ENCODE results near the gene ICE2.

The ICE2 gene

GRCh38 chr15:60510006-60510405, 31.1 kb upstream of the ICE2 start:
- H3K4me1 Mint-ChIP-seq = peaks cover 63% of the 10 kb centered on the region
- no peak overlapping the region for H3K4me3 Mint-ChIP-seq
- no peaks in the 10 kb centered on the region for H3K27me3 Mint-ChIP-seq
- no peaks in the 10 kb centered on the region for H3K9me3 Mint-ChIP-seq
- ATAC-seq (no peak), DNase-seq (no peak)
- no peak overlapping the region for H3K27ac Mint-ChIP-seq

GRCh38 chr15:60509470-60509869, 30.5 kb upstream of the ICE2 start:
- Mint-ChIP-seq H3K9me3 (no peaks in the 10 kb centered on the region), H3K27ac (no peak overlapping the region), H3K4me3 (peak overlapping the region; percentile 10 to 31), H3K27me3 (no peaks in the 10 kb centered on the region), H3K4me1 (peaks cover 62% of the 10 kb centered on the region)
- DNase-seq (no peak), ATAC-seq (peak; percentile 41)

- DNase-seq = no peak
- no peaks in the 10 kb centered on the region for H3K9me3 Mint-ChIP-seq
- ATAC-seq = peak; percentile 74
- H3K27ac Mint-ChIP-seq = peak overlapping the region in 1 of 2 donors; percentile 22
- peaks cover 57% of the 10 kb centered on the region for H3K4me1 Mint-ChIP-seq
- H3K27me3 Mint-ChIP-seq = no peaks in the 10 kb centered on the region
- peak overlapping the region in 1 of 2 donors; percentile 13 for H3K4me3 Mint-ChIP-seq
Observed at GRCh38 chr15:60508442-60508841, 29.5 kb upstream of the ICE2 start.

GRCh38 chr15:60507596-60508424, 28.9 kb upstream of the ICE2 start:
- peaks cover 57% of the 10 kb centered on the region for H3K4me1 Mint-ChIP-seq
- H3K27ac Mint-ChIP-seq = peak overlapping the region; percentile 22 to 91
- peak overlapping the region; percentile 13 to 49 for H3K4me3 Mint-ChIP-seq
- peak; percentile 55 to 56 for DNase-seq
- no peaks in the 10 kb centered on the region for H3K27me3 Mint-ChIP-seq
- ATAC-seq = peak; percentile 74
- H3K9me3 Mint-ChIP-seq = no peaks in the 10 kb centered on the region

- H3K27ac Mint-ChIP-seq = no peak overlapping the region
- no peaks in the 10 kb centered on the region for H3K27me3 Mint-ChIP-seq
- peaks cover under 1% of the 10 kb centered on the region for H3K4me1 Mint-ChIP-seq
- H3K9me3 Mint-ChIP-seq = no peaks in the 10 kb centered on the region
- no peak overlapping the region for H3K4me3 Mint-ChIP-seq
- ATAC-seq = no peak
- no peak for DNase-seq
Observed at GRCh38 chr15:60496853-60497252, 17.9 kb upstream of the ICE2 start.

- Mint-ChIP-seq H3K4me3 (no peak overlapping the region), H3K27me3 (no peaks in the 10 kb centered on the region), H3K9me3 (no peaks in the 10 kb centered on the region), H3K4me1 (peaks cover 6% of the 10 kb centered on the region), H3K27ac (peak overlapping the region in 1 of 2 donors; percentile 64)
- ATAC-seq (no peak), DNase-seq (no peak)
Observed at GRCh38 chr15:60494108-60494507, 15.2 kb upstream of the ICE2 start.

- no peaks in the 10 kb centered on the region for H3K9me3 Mint-ChIP-seq
- H3K27ac Mint-ChIP-seq = no peak overlapping the region
Observed at GRCh38 chr15:60493166-60493565, 14.2 kb upstream of the ICE2 start.

GRCh38 chr15:60486742-60487141, 7.8 kb upstream of the ICE2 start:
- DNase-seq (no peak), ATAC-seq (no peak)
- Mint-ChIP-seq H3K27ac (no peak overlapping the region), H3K27me3 (no peaks in the 10 kb centered on the region), H3K4me1 (peaks cover 42% of the 10 kb centered on the region), H3K9me3 (no peaks in the 10 kb centered on the region), H3K4me3 (no peak overlapping the region)

More at GRCh38 chr15:60493166-60493565, 14.2 kb upstream of the ICE2 start:
- Mint-ChIP-seq H3K27me3 (no peaks in the 10 kb centered on the region), H3K4me3 (no peak overlapping the region), H3K4me1 (peaks cover 6% of the 10 kb centered on the region)
- DNase-seq (no peak), ATAC-seq (no peak)

GRCh38 chr15:60485365-60486055, 6.6 kb upstream of the ICE2 start:
- Mint-ChIP-seq H3K4me1 (peaks cover 48% of the 10 kb centered on the region), H3K27ac (no peak overlapping the region), H3K9me3 (no peaks in the 10 kb centered on the region), H3K27me3 (no peaks in the 10 kb centered on the region), H3K4me3 (no peak overlapping the region)
- ATAC-seq = no peak
- DNase-seq = no peak

- no peak overlapping the region for H3K4me3 Mint-ChIP-seq
- H3K27ac Mint-ChIP-seq = no peak overlapping the region
- DNase-seq = no peak
- peaks cover 62% of the 10 kb centered on the region for H3K4me1 Mint-ChIP-seq
- ATAC-seq = no peak
- H3K27me3 Mint-ChIP-seq = no peaks in the 10 kb centered on the region
- no peaks in the 10 kb centered on the region for H3K9me3 Mint-ChIP-seq
Observed at GRCh38 chr15:60483042-60483441, 4.1 kb upstream of the ICE2 start.

- ATAC-seq (no peak), DNase-seq (no peak)
- no peak overlapping the region for H3K4me3 Mint-ChIP-seq
- H3K27me3 Mint-ChIP-seq = no peaks in the 10 kb centered on the region
- H3K4me1 Mint-ChIP-seq = peaks cover 74% of the 10 kb centered on the region
- no peak overlapping the region for H3K27ac Mint-ChIP-seq
- no peaks in the 10 kb centered on the region for H3K9me3 Mint-ChIP-seq
Observed at GRCh38 chr15:60480888-60481287, 1.9 kb upstream of the ICE2 start.

GRCh38 chr15:60480149-60480548, 1.2 kb upstream of the ICE2 start:
- Mint-ChIP-seq H3K9me3 (no peaks in the 10 kb centered on the region), H3K4me3 (peak overlapping the region; percentile 97 to 98), H3K27me3 (no peaks in the 10 kb centered on the region), H3K4me1 (peaks cover 67% of the 10 kb centered on the region), H3K27ac (peak overlapping the region; percentile 94 to 99)
- ATAC-seq = no peak
- no peak for DNase-seq

- H3K4me3 Mint-ChIP-seq = peak overlapping the region; percentile 97 to 98
- H3K27ac Mint-ChIP-seq = peak overlapping the region; percentile 94 to 99
- H3K27me3 Mint-ChIP-seq = no peaks in the 10 kb centered on the region
- peaks cover 67% of the 10 kb centered on the region for H3K4me1 Mint-ChIP-seq
- ATAC-seq (peak; percentile 10), DNase-seq (peak; percentile 14 to 19)
- no peaks in the 10 kb centered on the region for H3K9me3 Mint-ChIP-seq
Observed at GRCh38 chr15:60479361-60480110, 594 bp upstream of the ICE2 start.

GRCh38 chr15:60477916-60478565, 901 bp downstream of the ICE2 start:
- no peaks in the 10 kb centered on the region for H3K9me3 Mint-ChIP-seq
- peak overlapping the region; percentile 94 to 99 for H3K27ac Mint-ChIP-seq
- ATAC-seq (no peak), DNase-seq (peak in 1 of 2 donors; percentile 14)
- peak overlapping the region; percentile 97 to 98 for H3K4me3 Mint-ChIP-seq
- peaks cover 63% of the 10 kb centered on the region for H3K4me1 Mint-ChIP-seq
- no peaks in the 10 kb centered on the region for H3K27me3 Mint-ChIP-seq

GRCh38 chr15:60477164-60477563, 1.8 kb downstream of the ICE2 start:
- peak overlapping the region in 1 of 2 donors; percentile 49 for H3K4me3 Mint-ChIP-seq
- ATAC-seq = no peak
- no peaks in the 10 kb centered on the region for H3K9me3 Mint-ChIP-seq
- no peaks in the 10 kb centered on the region for H3K27me3 Mint-ChIP-seq
- peaks cover 60% of the 10 kb centered on the region for H3K4me1 Mint-ChIP-seq
- H3K27ac Mint-ChIP-seq = no peak overlapping the region
- no peak for DNase-seq
